HEK293 (cell line): ENCODE data around the gene WDR6.

Experiments used
- FEZF1 ChIP-seq: fragments of 450-650 bp; formaldehyde crosslinking; IDR thresholded peaks from 2 replicates; pipeline ENCODE4 v1.5.1; 2016; ENCODE audit warnings: missing biosample characterization, missing genetic modification characterization
- GFI1B ChIP-seq: fragments of 450-650 bp; formaldehyde crosslinking; IDR thresholded peaks from 2 replicates; pipeline ENCODE4 v1.5.1; 2016; ENCODE audit warnings: missing biosample characterization, missing genetic modification characterization
- KLF10 ChIP-seq: fragments of 450-650 bp; IDR thresholded peaks from 2 replicates; pipeline ENCODE4 v1.5.1; 2018; ENCODE audit warnings: missing biosample characterization, mild to moderate bottlenecking, missing genetic modification characterization
- OSR2 ChIP-seq: fragments of 450-650 bp; formaldehyde crosslinking; IDR thresholded peaks from 2 replicates; pipeline ENCODE4 v1.5.1; 2016; ENCODE audit warnings: missing biosample characterization, missing genetic modification characterization
- REPIN1 ChIP-seq: fragments of 450-650 bp; formaldehyde crosslinking; IDR thresholded peaks from 2 replicates; pipeline ENCODE4 v1.5.1; 2017; ENCODE audit warnings: missing biosample characterization, missing genetic modification characterization, low read depth
- SCRT1 ChIP-seq: fragments of 450-650 bp; formaldehyde crosslinking; IDR thresholded peaks from 2 replicates; pipeline ENCODE4 v1.5.1; 2016; ENCODE audit warnings: missing biosample characterization, missing genetic modification characterization, borderline replicate concordance
- SCRT2 ChIP-seq: fragments of 450-650 bp; formaldehyde crosslinking; IDR thresholded peaks from 2 replicates; pipeline ENCODE4 v1.5.1; 2016; ENCODE audit warnings: missing biosample characterization, missing genetic modification characterization
- SP7 ChIP-seq: fragments of 450-650 bp; formaldehyde crosslinking; IDR thresholded peaks from 2 replicates; pipeline ENCODE4 v1.5.1; 2016; ENCODE audit warnings: missing biosample characterization, missing genetic modification characterization
- ZBTB48 ChIP-seq: fragments of 450-650 bp; formaldehyde crosslinking; IDR thresholded peaks from 2 replicates; pipeline ENCODE4 v1.5.1; 2016; ENCODE audit warnings: missing biosample characterization, missing genetic modification characterization
- ZEB2 ChIP-seq: fragments of 450-650 bp; formaldehyde crosslinking; IDR thresholded peaks from 2 replicates; pipeline ENCODE4 v1.5.1; 2016; ENCODE audit warnings: missing biosample characterization, missing genetic modification characterization
- ZFP3 ChIP-seq: fragments of 450-650 bp; formaldehyde crosslinking; IDR thresholded peaks from 2 replicates; pipeline ENCODE4 v1.5.1; 2016; ENCODE audit warnings: low read depth, missing biosample characterization, missing genetic modification characterization
- ZIC2 ChIP-seq: fragments of 450-650 bp; formaldehyde crosslinking; IDR thresholded peaks from 2 replicates; pipeline ENCODE4 v1.5.1; 2016; ENCODE audit warnings: missing biosample characterization, missing genetic modification characterization
- ZNF133 ChIP-seq: fragments of 450-650 bp; formaldehyde crosslinking; IDR thresholded peaks from 2 replicates; pipeline ENCODE4 v1.5.1; 2016; ENCODE audit warnings: missing biosample characterization, missing genetic modification characterization
- ZNF146 ChIP-seq: fragments of 450-650 bp; formaldehyde crosslinking; IDR thresholded peaks from 2 replicates; pipeline ENCODE4 v1.5.1; 2016; ENCODE audit warnings: missing biosample characterization, missing genetic modification characterization
- ZNF155 ChIP-seq: fragments of 450-650 bp; formaldehyde crosslinking; IDR thresholded peaks from 2 replicates; pipeline ENCODE4 v1.5.1; 2016; ENCODE audit warnings: missing biosample characterization, missing genetic modification characterization
- ZNF16 ChIP-seq: fragments of 450-650 bp; formaldehyde crosslinking; IDR thresholded peaks from 2 replicates; pipeline ENCODE4 v1.5.1; 2016; ENCODE audit warnings: low read depth, missing biosample characterization, missing genetic modification characterization
- ZNF19 ChIP-seq: fragments of 450-650 bp; formaldehyde crosslinking; IDR thresholded peaks from 2 replicates; pipeline ENCODE4; 2016; ENCODE audit warnings: missing biosample characterization, missing genetic modification characterization, low read depth
- ZNF211 ChIP-seq: fragments of 450-650 bp; formaldehyde crosslinking; IDR thresholded peaks from 2 replicates; pipeline ENCODE4 v1.5.1; 2016; ENCODE audit warnings: low read depth, missing biosample characterization, missing genetic modification characterization
- ZNF214 ChIP-seq: fragments of 450-650 bp; formaldehyde crosslinking; IDR thresholded peaks from 2 replicates; pipeline ENCODE4 v1.5.1; 2017; ENCODE audit warnings: missing biosample characterization, mild to moderate bottlenecking, missing genetic modification characterization, borderline replicate concordance
- ZNF221 ChIP-seq: fragments of 450-650 bp; formaldehyde crosslinking; IDR thresholded peaks from 2 replicates; pipeline ENCODE4 v1.5.1; 2017; ENCODE audit warnings: missing biosample characterization, missing genetic modification characterization, borderline replicate concordance
- ZNF23 ChIP-seq: fragments of 450-650 bp; formaldehyde crosslinking; IDR thresholded peaks from 2 replicates; pipeline ENCODE4 v1.5.1; 2016; ENCODE audit warnings: missing biosample characterization, missing genetic modification characterization, borderline replicate concordance
- ZNF266 ChIP-seq: fragments of 450-650 bp; formaldehyde crosslinking; IDR thresholded peaks from 2 replicates; pipeline ENCODE4 v1.5.1; 2016; ENCODE audit warnings: missing biosample characterization, missing genetic modification characterization, low read depth
- ZNF274 ChIP-seq, 2 experiments: fragments of 200-500 bp in 1 of 2; fragments of 450-650 bp in 1 of 2; sonication (Bioruptor generic) in 1 of 2; formaldehyde crosslinking in 1 of 2; IDR thresholded peaks; 2 replicates each; pipeline versions ENCODE4 v1.5.1 to v1.6.1; 2014 to 2016; ENCODE audit warnings: borderline replicate concordance in 1 of 2, inconsistent platforms in 1 of 2, low read length in 1 of 2, missing biosample characterization in 1 of 2, missing genetic modification characterization in 1 of 2
- ZNF292 ChIP-seq: fragments of 450-650 bp; formaldehyde crosslinking; IDR thresholded peaks from 2 replicates; pipeline ENCODE4 v1.5.1; 2016; ENCODE audit warnings: low read depth, missing biosample characterization, missing genetic modification characterization, borderline replicate concordance
- ZNF341 ChIP-seq: fragments of 450-650 bp; formaldehyde crosslinking; IDR thresholded peaks from 2 replicates; pipeline ENCODE4; 2016; ENCODE audit warnings: low read depth, missing biosample characterization, missing genetic modification characterization
- ZNF350 ChIP-seq: fragments of 450-650 bp; formaldehyde crosslinking; IDR thresholded peaks from 2 replicates; pipeline ENCODE4 v1.5.0; 2017; ENCODE audit warnings: missing biosample characterization, mild to moderate bottlenecking, missing genetic modification characterization
- ZNF362 ChIP-seq: fragments of 450-650 bp; formaldehyde crosslinking; IDR thresholded peaks from 2 replicates; pipeline ENCODE4 v1.5.1; 2016; ENCODE audit warnings: missing biosample characterization, missing genetic modification characterization
- ZNF394 ChIP-seq: fragments of 450-650 bp; formaldehyde crosslinking; IDR thresholded peaks from 2 replicates; pipeline ENCODE4 v1.5.1; 2016; ENCODE audit warnings: missing biosample characterization, missing genetic modification characterization, mild to moderate bottlenecking, moderate library complexity, borderline replicate concordance
- ZNF449 ChIP-seq: fragments of 450-650 bp; formaldehyde crosslinking; IDR thresholded peaks from 2 replicates; pipeline ENCODE4 v1.5.1; 2017; ENCODE audit warnings: missing biosample characterization, mild to moderate bottlenecking, missing genetic modification characterization, moderate library complexity
- ZNF530 ChIP-seq: fragments of 450-650 bp; formaldehyde crosslinking; IDR thresholded peaks from 2 replicates; pipeline ENCODE4 v1.5.1; 2016; ENCODE audit warnings: low read depth, missing biosample characterization, missing genetic modification characterization
- ZNF549 ChIP-seq: fragments of 450-650 bp; IDR thresholded peaks from 2 replicates; pipeline ENCODE4 v1.5.1; 2018; ENCODE audit warnings: missing biosample characterization, missing genetic modification characterization, mild to moderate bottlenecking, inconsistent platforms, moderate library complexity
- ZNF585B ChIP-seq: fragments of 450-650 bp; formaldehyde crosslinking; IDR thresholded peaks from 2 replicates; pipeline ENCODE4 v1.5.1; 2016; ENCODE audit warnings: missing biosample characterization, missing genetic modification characterization
- ZNF596 ChIP-seq: fragments of 450-650 bp; IDR thresholded peaks from 2 replicates; pipeline ENCODE4 v1.5.0; 2018; ENCODE audit warnings: missing biosample characterization, mild to moderate bottlenecking, missing genetic modification characterization, moderate library complexity
- ZNF623 ChIP-seq: fragments of 450-650 bp; formaldehyde crosslinking; IDR thresholded peaks from 2 replicates; pipeline ENCODE4 v1.5.1; 2016; ENCODE audit warnings: missing biosample characterization, missing genetic modification characterization
- ZNF658 ChIP-seq: fragments of 450-650 bp; formaldehyde crosslinking; IDR thresholded peaks from 2 replicates; pipeline ENCODE4; 2016; ENCODE audit warnings: missing biosample characterization, missing genetic modification characterization
- ZNF677 ChIP-seq: fragments of 450-650 bp; IDR thresholded peaks from 2 replicates; pipeline ENCODE4 v1.5.0; 2018; ENCODE audit warnings: missing biosample characterization, mild to moderate bottlenecking, missing genetic modification characterization, moderate library complexity
- ZNF701 ChIP-seq: fragments of 450-650 bp; formaldehyde crosslinking; IDR thresholded peaks from 2 replicates; pipeline ENCODE4 v1.5.1; 2016; ENCODE audit warnings: missing biosample characterization, missing genetic modification characterization
- ZNF707 ChIP-seq: fragments of 450-650 bp; formaldehyde crosslinking; IDR thresholded peaks from 2 replicates; pipeline ENCODE4 v1.5.1; 2016; ENCODE audit warnings: missing biosample characterization, missing genetic modification characterization
- ZNF768 ChIP-seq: fragments of 450-650 bp; formaldehyde crosslinking; IDR thresholded peaks from 2 replicates; pipeline ENCODE4 v1.5.1; 2018; ENCODE audit warnings: missing biosample characterization, mild to moderate bottlenecking, missing genetic modification characterization
- ZNF837 ChIP-seq: fragments of 450-650 bp; formaldehyde crosslinking; IDR thresholded peaks from 2 replicates; pipeline ENCODE4 v1.5.1; 2016; ENCODE audit warnings: missing biosample characterization, missing genetic modification characterization

Gene WDR6

DNA sequence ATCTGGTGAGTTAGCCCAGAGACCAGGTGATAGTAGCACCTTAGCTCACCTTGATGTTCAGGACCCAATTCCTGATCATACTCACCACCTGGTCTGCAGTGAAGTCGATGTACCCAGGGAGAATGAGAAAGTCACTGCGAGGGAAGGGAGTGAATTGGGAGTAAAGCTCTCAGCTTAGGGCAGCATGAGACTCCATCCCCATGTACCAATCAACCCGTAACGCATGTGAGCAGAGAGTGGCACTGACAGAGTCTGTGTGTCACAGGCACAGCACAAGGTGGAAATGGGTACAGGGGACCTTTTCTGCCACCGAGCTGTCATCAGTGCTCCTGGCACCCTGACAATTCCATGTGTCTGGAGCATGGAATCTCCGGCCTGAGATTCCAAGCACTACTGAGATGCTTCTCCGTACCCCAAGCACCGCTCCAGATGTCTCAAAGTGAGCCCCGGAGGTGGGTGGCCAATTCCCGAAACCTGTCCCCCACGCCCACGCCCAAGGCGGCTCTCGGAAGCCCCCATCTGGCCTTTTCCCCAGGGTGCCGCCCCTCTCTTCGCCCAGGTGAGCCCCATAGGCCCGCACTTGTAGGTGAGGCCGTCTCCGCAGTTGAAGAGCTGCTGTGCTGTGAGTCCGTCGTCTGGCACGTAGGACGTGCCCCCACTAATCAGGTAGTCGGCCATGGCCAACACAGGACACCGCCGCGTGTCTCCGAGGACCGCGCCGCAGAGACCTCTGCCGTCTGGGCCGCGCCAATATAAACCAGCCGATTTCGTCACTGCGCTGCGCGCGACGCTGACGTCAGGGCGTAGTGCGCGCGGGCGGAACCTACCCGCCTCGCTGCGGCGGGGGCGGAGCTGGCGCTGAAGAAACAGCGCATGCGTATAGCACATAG, 21.7 kb downstream of the WDR6 start, which contains the start of gene IMPDH2 (continued):
- TF ChIP-seq OSR2 (tag by site-specific recombination) (no peak), ZFP3 (tag by site-specific recombination) (no peak), REPIN1 (0 out of 2 replicates have a peak, but pooled peaks have one; percentile 67), ZNF449 (tag by site-specific recombination) (peak; percentile 66), ZNF768 (no peak; the same call in 1 of the 2 replicates), ZNF221 (tag by site-specific recombination) (no peak), ZNF19 (no peak), ZNF596 (tag by site-specific recombination) (no peak), ZBTB48 (tag by site-specific recombination) (no peak), ZNF16 (tag by site-specific recombination) (no peak), ZNF266 (tag by site-specific recombination) (no peak), ZIC2 (no peak), ZNF658 (no peak), FEZF1 (tag by site-specific recombination) (no peak), ZNF146 (tag by site-specific recombination) (no peak), ZNF155 (no peak), ZNF585B (no peak), ZNF623 (tag by site-specific recombination) (0 out of 2 replicates have a peak, but pooled peaks have one; percentile 7), ZNF341 (tag by site-specific recombination) (no peak), ZNF837 (tag by site-specific recombination) (0 out of 2 replicates have a peak, but pooled peaks have one; percentile 46), ZNF701 (tag by site-specific recombination) (no peak), SP7 (tag by site-specific recombination) (peak; percentile 77), ZNF214 (tag by site-specific recombination) (no peak), KLF10 (tag by site-specific recombination) (0 out of 2 replicates have a peak, but pooled peaks have one; percentile 38), ZNF394 (tag by site-specific recombination) (peak; percentile 36), ZNF23 (tag by site-specific recombination) (no peak), ZNF707 (no peak), ZNF677 (tag by site-specific recombination) (no peak), GFI1B (tag by site-specific recombination) (no peak), ZNF211 (tag by site-specific recombination) (no peak), ZNF549 (no peak), ZNF292 (tag by site-specific recombination) (no peak), ZNF350 (no peak), SCRT1 (tag by site-specific recombination) (no peak), ZNF133 (tag by site-specific recombination) (no peak), ZNF362 (tag by site-specific recombination) (no peak), ZNF530 (tag by site-specific recombination) (no peak), SCRT2 (no peak), ZNF274 (IDR thresholded peaks at IDR 0.05; ENCODE audit: low read length) (no peak), ZNF274 (tag by site-specific recombination; IDR thresholded peaks at IDR 0.05; ENCODE audit: borderline replicate concordance) (no peak), ZEB2 (tag by site-specific recombination) (no peak; the same call in 1 of the 2 replicates)
